GM21528 (cell line): ENCODE results near the gene FHOD3.
"Not testable (repeated sequence)": the region's sequence is repeated elsewhere in the genome, so short reads cannot be mapped to it uniquely, and the experiment has no call there.

Experiments used
- ATAC-seq: cut with Tn5 transposase; IDR thresholded peaks from one replicate; pipeline ENCODE4 v1.9.1; 2021; ENCODE audit warnings: mild to moderate bottlenecking, moderate library complexity; ENCODE audit not compliant: unreplicated experiment, low FRiP score

Gene FHOD3

GRCh38 chr18:36714476-36714875 is 417.0 kb downstream of the FHOD3 start:
- ATAC-seq = no peak

GRCh38 chr18:36717422-36718110 is 420.1 kb downstream of the FHOD3 start:
- no peak for ATAC-seq

GRCh38 chr18:36718705-36719328 is 421.3 kb downstream of the FHOD3 start:
- ATAC-seq = no peak

GRCh38 chr18:36719630-36720029 is 422.1 kb downstream of the FHOD3 start:
- ATAC-seq = no peak

- ATAC-seq = not testable (repeated sequence)
Observed at GRCh38 chr18:36721351-36721750, 423.8 kb downstream of the FHOD3 start.

- no peak for ATAC-seq
Observed at GRCh38 chr18:36724169-36724568, 426.7 kb downstream of the FHOD3 start.

- no peak for ATAC-seq
Observed at GRCh38 chr18:36724591-36725001, 427.1 kb downstream of the FHOD3 start.

GRCh38 chr18:36728345-36728744 is 430.8 kb downstream of the FHOD3 start:
- no peak for ATAC-seq

- ATAC-seq = no peak
Observed at GRCh38 chr18:36729197-36729596, 431.7 kb downstream of the FHOD3 start.

- ATAC-seq = no peak
Observed at GRCh38 chr18:36732264-36732663, 434.8 kb downstream of the FHOD3 start.

GRCh38 chr18:36733150-36733549 is 435.6 kb downstream of the FHOD3 start:
- ATAC-seq = no peak

GRCh38 chr18:36734596-36734995 is 437.1 kb downstream of the FHOD3 start:
- no peak for ATAC-seq

GRCh38 chr18:36735130-36735529 is 437.6 kb downstream of the FHOD3 start:
- ATAC-seq = no peak

GRCh38 chr18:36736094-36736493 is 438.6 kb downstream of the FHOD3 start:
- ATAC-seq = no peak

GRCh38 chr18:36737316-36737715 is 439.8 kb downstream of the FHOD3 start:
- ATAC-seq = no peak

- no peak for ATAC-seq
Observed at GRCh38 chr18:36744261-36744876, 446.9 kb downstream of the FHOD3 start.

- ATAC-seq = no peak
Observed at GRCh38 chr18:36745219-36745975, 447.9 kb downstream of the FHOD3 start.

GRCh38 chr18:36752929-36753865 is 455.7 kb downstream of the FHOD3 start:
- ATAC-seq = no peak

GRCh38 chr18:36756242-36756641 is 458.7 kb downstream of the FHOD3 start:
- no peak for ATAC-seq

GRCh38 chr18:36757081-36757480 is 459.6 kb downstream of the FHOD3 start:
- no peak for ATAC-seq
